ENCODE measurements around the gene FBXL5. TPM values are rescaled to one million over a fixed set of nuclear protein-coding genes. Genes with fewer than 3 reads are reported as not detected.

FBXL5 gene
- total RNA-seq, 4 donors from 2014 or later, result 95.9 to 191 (median 159) TPM

DNA sequence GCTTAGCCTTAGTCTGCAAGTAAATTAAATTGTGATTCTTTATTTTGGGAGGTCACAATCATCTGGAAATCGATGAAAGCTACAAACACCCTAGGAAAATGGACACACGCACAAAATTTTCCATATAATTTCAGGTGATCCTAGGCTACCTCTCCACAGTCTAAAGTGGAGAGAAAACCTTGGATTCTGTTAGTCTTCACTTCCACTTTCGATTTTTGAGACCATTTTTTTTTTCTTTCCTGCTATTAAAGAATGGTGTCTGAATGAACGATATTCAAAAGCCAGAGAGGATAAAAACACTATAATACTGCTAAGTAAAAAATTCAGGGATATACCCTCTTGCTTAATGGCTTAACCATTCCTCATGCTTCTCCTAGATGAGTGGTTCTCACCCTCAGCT, 1.7 kb downstream of the FBXL5 start:
- H3K27ac ChIP-seq, result peak overlapping the region; percentile 92 to 99 (median 98)

GRCh38 chr4:15652841-15653240, 2.3 kb downstream of the FBXL5 start:
- peaks cover 12 to 84% (median 19%) of the 10 kb centered on the region in 3 donors for H3K4me1 ChIP-seq
- peak overlapping the region; percentile 80 to 99 for H3K4me3 ChIP-seq
- H3K27ac ChIP-seq, result peak overlapping the region; percentile 92 to 99 (median 98)
- no peak for ATAC-seq
- no peaks in the 10 kb centered on the region for H3K36me3 ChIP-seq
- H3K9me3 ChIP-seq, result no peaks in the 10 kb centered on the region
- 32 to 33% methylated on average over 4 of the region's 4 CpGs for WGBS, 2 donors (ENCODE audit: low coverage in 1 of 2)
- no peak for TF ChIP-seq POLR2AphosphoS5 (IDR thresholded peaks at IDR 0.05)
- no peak for TF ChIP-seq POLR2A (IDR thresholded peaks at IDR 0.05)
- no peak for TF ChIP-seq EP300 (IDR thresholded peaks at IDR 0.05)
- TF ChIP-seq, protein P1, sequence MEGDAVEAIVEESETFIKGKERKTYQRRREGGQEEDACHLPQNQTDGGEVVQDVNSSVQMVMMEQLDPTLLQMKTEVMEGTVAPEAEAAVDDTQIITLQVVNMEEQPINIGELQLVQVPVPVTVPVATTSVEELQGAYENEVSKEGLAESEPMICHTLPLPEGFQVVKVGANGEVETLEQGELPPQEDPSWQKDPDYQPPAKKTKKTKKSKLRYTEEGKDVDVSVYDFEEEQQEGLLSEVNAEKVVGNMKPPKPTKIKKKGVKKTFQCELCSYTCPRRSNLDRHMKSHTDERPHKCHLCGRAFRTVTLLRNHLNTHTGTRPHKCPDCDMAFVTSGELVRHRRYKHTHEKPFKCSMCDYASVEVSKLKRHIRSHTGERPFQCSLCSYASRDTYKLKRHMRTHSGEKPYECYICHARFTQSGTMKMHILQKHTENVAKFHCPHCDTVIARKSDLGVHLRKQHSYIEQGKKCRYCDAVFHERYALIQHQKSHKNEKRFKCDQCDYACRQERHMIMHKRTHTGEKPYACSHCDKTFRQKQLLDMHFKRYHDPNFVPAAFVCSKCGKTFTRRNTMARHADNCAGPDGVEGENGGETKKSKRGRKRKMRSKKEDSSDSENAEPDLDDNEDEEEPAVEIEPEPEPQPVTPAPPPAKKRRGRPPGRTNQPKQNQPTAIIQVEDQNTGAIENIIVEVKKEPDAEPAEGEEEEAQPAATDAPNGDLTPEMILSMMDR (IDR thresholded peaks at IDR 0.05), result no peak
- H3K27me3 ChIP-seq, result no peaks in the 10 kb centered on the region

More for the DNA sequence above, 1.7 kb downstream of the FBXL5 start:
- peaks cover 12 to 83% (median 16%) of the 10 kb centered on the region in 3 donors for H3K4me1 ChIP-seq
- ATAC-seq, result no peak
- WGBS, 2 donors (ENCODE audit: low coverage in 1 of 2), result 10% methylated on average over 4 of the region's 4 CpGs
- no peaks in the 10 kb centered on the region for H3K9me3 ChIP-seq
- no peaks in the 10 kb centered on the region for H3K36me3 ChIP-seq
- no peaks in the 10 kb centered on the region for H3K27me3 ChIP-seq
- H3K4me3 ChIP-seq, result peak overlapping the region; percentile 80 to 99
- TF ChIP-seq POLR2A (IDR thresholded peaks at IDR 0.05), result no peak
- no peak for TF ChIP-seq POLR2AphosphoS5 (IDR thresholded peaks at IDR 0.05)
- no peak for TF ChIP-seq EP300 (IDR thresholded peaks at IDR 0.05)
- TF ChIP-seq, protein P1 (IDR thresholded peaks at IDR 0.05), result no peak

- Histone ChIP-seq H3K4me1 (peaks cover 12 to 84% (median 19%) of the 10 kb centered on the region in 3 donors), H3K36me3 (no peaks in the 10 kb centered on the region), H3K4me3 (no peak overlapping the region), H3K27ac (peak overlapping the region; percentile 92 to 99 (median 98)), H3K27me3 (no peaks in the 10 kb centered on the region), H3K9me3 (no peaks in the 10 kb centered on the region)
- WGBS, 2 donors (ENCODE audit: low coverage in 1 of 2), result 58 to 73% methylated on average over 1 of the region's 1 CpG
- ATAC-seq, result no peak
- no peak for TF ChIP-seq POLR2AphosphoS5 (IDR thresholded peaks at IDR 0.05)
- no peak for TF ChIP-seq POLR2A (IDR thresholded peaks at IDR 0.05)
- TF ChIP-seq, protein P1 (IDR thresholded peaks at IDR 0.05), result no peak
- no peak for TF ChIP-seq EP300 (IDR thresholded peaks at IDR 0.05)
Measured at GRCh38 chr4:15652191-15652590, 3.0 kb downstream of the FBXL5 start.

- ATAC-seq, result no peak
- 0 to 16% methylated on average over 2 of the region's 2 CpGs for WGBS, 2 donors (ENCODE audit: low coverage in 1 of 2)
- Histone ChIP-seq H3K4me3 (no peak overlapping the region), H3K27ac (peak overlapping the region; percentile 0 to 99 (median 95)), H3K27me3 (no peaks in the 10 kb centered on the region), H3K36me3 (no peaks in the 10 kb centered on the region), H3K9me3 (no peaks in the 10 kb centered on the region), H3K4me1 (peaks cover 12 to 84% (median 19%) of the 10 kb centered on the region in 3 donors)
- TF ChIP-seq, protein P1 (IDR thresholded peaks at IDR 0.05), result no peak
- TF ChIP-seq POLR2A (IDR thresholded peaks at IDR 0.05) (no peak), POLR2AphosphoS5 (IDR thresholded peaks at IDR 0.05) (no peak), EP300 (IDR thresholded peaks at IDR 0.05) (no peak)
Measured at GRCh38 chr4:15651676-15652075, 3.5 kb downstream of the FBXL5 start.

DNA sequence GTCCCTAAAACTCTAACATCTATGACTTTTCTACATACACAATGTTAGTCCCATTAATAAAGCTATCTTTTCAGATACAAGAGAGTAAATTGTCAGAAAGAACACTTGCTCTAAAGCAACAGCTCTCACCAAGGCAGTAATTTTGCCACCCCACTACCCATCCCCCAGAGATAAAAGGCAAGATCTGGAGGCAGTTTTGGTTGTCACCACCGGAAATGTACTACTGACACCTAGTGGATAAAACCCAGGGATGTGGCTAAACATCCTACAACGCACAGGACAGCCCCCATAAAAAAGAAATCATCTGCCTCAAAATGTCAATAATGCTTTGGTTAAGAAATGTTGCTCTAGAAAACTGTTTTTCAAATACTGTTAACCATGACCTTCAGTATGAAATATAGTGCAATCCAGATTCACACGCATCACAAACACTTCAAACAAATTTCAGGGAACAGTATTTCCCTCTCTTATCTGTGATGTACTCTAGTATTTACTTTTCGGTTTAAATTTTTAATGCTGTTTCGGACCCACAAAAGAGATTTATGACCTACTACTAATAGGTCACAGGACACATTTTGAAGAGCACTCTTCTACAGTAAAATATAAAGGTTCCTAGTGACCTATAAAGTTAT, 5.1 kb downstream of the FBXL5 start:
- Histone ChIP-seq H3K4me1 (peaks cover 12 to 88% (median 21%) of the 10 kb centered on the region in 3 donors), H3K9me3 (no peaks in the 10 kb centered on the region), H3K27me3 (no peaks in the 10 kb centered on the region), H3K4me3 (no peak overlapping the region), H3K27ac (peak overlapping the region; percentile 15 to 98 (median 46)), H3K36me3 (no peaks in the 10 kb centered on the region)
- 17 to 29% methylated on average over 5 of the region's 5 CpGs for WGBS, 2 donors (ENCODE audit: low coverage in 1 of 2)
- peak; percentile 65 for ATAC-seq
- TF ChIP-seq, protein P1 (IDR thresholded peaks at IDR 0.05), result peak; percentile 51 to 76 (median 66)
- TF ChIP-seq EP300 (IDR thresholded peaks at IDR 0.05), result no peak
